ELR (cell line): ENCODE results near the gene ATOH8.

Experiments
- DNase-seq: peaks from one replicate; pipeline ENCODE4 v3.0.0-alpha.2; 2015; ENCODE audit warnings: low read depth

Gene ATOH8

GRCh38 chr2:85802354-85803103 is 48.7 kb downstream of the ATOH8 start:
- no peak for DNase-seq

- no peak for DNase-seq
Measured at GRCh38 chr2:85803704-85804425, 50.1 kb downstream of the ATOH8 start.

GRCh38 chr2:85804583-85804982 is 50.8 kb downstream of the ATOH8 start:
- DNase-seq, result peak; percentile 66

- no peak for DNase-seq
Measured at GRCh38 chr2:85806358-85807118, 52.7 kb downstream of the ATOH8 start.

GRCh38 chr2:85807756-85808155 is 54.0 kb downstream of the ATOH8 start:
- no peak for DNase-seq

- no peak for DNase-seq
Measured at GRCh38 chr2:85810371-85811179, 56.8 kb downstream of the ATOH8 start.

- peak; percentile 50 for DNase-seq
Measured at GRCh38 chr2:85811180-85812093, 57.6 kb downstream of the ATOH8 start.

- DNase-seq, result no peak
Measured at GRCh38 chr2:85812094-85812735, 58.4 kb downstream of the ATOH8 start.

- no peak for DNase-seq
Measured at GRCh38 chr2:85813211-85813981, 59.6 kb downstream of the ATOH8 start.

- DNase-seq, result peak; percentile 88
Measured at GRCh38 chr2:85813982-85814801, 60.4 kb downstream of the ATOH8 start.

- DNase-seq, result no peak
Measured at GRCh38 chr2:85814802-85815550, 61.2 kb downstream of the ATOH8 start.

- DNase-seq, result no peak
Measured at GRCh38 chr2:85819811-85820510, 66.2 kb downstream of the ATOH8 start.

- no peak for DNase-seq
Measured at GRCh38 chr2:85822766-85823165, 69.0 kb downstream of the ATOH8 start.

- DNase-seq, result no peak
Measured at GRCh38 chr2:85823951-85824350, 70.2 kb downstream of the ATOH8 start.

- peak; percentile 80 for DNase-seq
Measured at GRCh38 chr2:85826990-85827878, 73.4 kb downstream of the ATOH8 start.

GRCh38 chr2:85827879-85828569 is 74.2 kb downstream of the ATOH8 start:
- no peak for DNase-seq
